ENCODE data around the gene DRC1.

GRCh38 chr2:26454561-26455001 lies 52.9 kb downstream of the DRC1 start:
- TF ChIP-seq EZH2phosphoT487 (IDR thresholded peaks at IDR 0.05; ENCODE audit: low read length), result no peak
- TF ChIP-seq EZH2 (optimal IDR thresholded peaks at IDR 0.05; ENCODE audit: low read depth, low read length), result no peak
- no peak for TF ChIP-seq CTCF (IDR thresholded peaks at IDR 0.05; ENCODE audit: low read length)
